ENCODE results near the gene SLIT1.

The SLIT1 gene

DNA sequence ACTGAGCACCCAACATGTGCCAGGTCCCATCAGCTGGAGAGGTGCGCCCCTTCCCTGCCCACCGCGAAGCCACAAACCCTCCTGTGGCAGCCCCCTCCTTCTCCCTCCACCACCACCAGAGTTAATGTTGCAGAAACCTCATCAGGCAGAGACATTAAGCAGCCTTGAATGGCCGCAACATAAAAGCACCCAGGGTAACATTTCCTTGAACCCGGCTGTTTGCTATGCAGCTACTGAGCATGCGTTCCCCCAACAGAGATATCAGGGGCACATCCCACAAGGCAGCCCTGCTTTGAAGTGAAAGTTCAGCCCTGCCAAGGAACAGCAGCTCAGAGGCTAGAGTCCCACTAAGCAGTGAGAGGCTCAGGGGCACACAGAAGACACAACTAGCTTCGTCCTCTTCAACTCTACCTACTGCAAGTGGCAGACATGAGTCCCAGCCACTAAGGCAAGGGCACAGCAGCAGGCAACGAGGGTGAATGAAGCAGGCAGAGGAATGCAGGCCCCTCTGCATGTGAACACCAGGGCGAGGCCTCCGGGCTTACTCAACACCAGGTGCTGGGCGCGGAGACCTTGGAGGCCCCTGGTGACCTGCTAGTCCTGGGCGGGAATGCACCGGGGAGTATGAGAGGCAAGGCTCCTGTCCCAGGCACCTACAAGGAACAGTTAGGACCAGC lies 107.4 kb downstream of the SLIT1 start:
- no peak for DNase-seq (ENCODE audit: low read depth)
- no peak overlapping the region for H3K4me3 ChIP-seq (ENCODE audit: low read depth, low read length)
- TF ChIP-seq, protein P1, sequence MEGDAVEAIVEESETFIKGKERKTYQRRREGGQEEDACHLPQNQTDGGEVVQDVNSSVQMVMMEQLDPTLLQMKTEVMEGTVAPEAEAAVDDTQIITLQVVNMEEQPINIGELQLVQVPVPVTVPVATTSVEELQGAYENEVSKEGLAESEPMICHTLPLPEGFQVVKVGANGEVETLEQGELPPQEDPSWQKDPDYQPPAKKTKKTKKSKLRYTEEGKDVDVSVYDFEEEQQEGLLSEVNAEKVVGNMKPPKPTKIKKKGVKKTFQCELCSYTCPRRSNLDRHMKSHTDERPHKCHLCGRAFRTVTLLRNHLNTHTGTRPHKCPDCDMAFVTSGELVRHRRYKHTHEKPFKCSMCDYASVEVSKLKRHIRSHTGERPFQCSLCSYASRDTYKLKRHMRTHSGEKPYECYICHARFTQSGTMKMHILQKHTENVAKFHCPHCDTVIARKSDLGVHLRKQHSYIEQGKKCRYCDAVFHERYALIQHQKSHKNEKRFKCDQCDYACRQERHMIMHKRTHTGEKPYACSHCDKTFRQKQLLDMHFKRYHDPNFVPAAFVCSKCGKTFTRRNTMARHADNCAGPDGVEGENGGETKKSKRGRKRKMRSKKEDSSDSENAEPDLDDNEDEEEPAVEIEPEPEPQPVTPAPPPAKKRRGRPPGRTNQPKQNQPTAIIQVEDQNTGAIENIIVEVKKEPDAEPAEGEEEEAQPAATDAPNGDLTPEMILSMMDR (IDR thresholded peaks at IDR 0.05; ENCODE audit: insufficient read depth, low read depth, low read length, missing control alignments), result no peak

DNA sequence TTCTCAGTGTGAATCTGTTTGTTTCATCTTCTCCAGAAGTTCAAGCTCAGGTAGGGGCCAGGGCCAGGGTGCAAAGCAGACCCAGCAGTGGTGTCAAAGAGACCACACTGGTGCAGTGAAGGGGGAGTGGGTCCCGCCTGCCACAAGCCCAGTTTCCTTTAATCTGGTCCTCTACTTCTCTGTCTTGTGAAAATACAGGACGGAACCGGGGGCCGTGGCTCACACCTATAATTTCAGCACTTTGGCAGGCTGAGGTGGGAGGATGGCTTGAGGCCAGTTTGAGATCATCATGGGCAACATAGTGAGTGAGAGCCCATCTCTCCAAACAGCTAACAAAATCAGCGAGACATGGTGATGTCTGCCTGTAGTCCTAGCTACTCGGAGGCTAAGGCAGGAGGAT lies 109.0 kb downstream of the SLIT1 start:
- no peak for DNase-seq (ENCODE audit: low read depth)
- no peak overlapping the region for H3K4me3 ChIP-seq (ENCODE audit: low read depth, low read length)
- TF ChIP-seq, protein P1 (IDR thresholded peaks at IDR 0.05; ENCODE audit: insufficient read depth, low read depth, low read length, missing control alignments), result no peak

DNA sequence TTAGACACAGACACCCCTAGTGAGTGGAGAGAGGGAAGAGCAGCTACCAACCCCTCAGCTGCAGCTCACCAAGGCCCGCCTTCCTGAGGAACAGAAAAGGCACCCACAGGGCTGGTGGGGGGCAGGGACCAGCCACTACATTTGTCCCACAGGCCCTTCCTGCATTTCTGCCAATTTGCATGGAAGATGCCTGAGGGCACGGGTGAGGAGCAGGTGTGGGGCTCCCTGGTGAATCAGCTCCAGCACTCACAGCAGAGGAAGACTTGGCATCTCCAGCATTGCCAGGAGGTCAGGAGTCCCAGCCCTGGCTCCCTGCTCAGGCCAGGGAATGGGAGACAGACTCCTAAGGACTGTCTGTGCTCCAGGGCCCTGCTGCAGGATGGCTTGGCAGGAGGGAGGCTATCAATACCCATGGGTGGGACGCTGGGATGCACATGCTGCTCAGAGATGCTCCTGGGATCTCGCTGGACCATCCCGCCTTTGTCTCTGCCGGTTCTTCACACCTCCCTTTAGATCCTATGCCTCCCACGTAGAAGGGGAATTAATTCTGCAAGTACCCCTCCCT lies 109.7 kb downstream of the SLIT1 start:
- DNase-seq (ENCODE audit: low read depth), result no peak
- no peak overlapping the region for H3K4me3 ChIP-seq (ENCODE audit: low read depth, low read length)
- TF ChIP-seq, protein P1 (IDR thresholded peaks at IDR 0.05; ENCODE audit: insufficient read depth, low read depth, low read length, missing control alignments), result no peak

DNA sequence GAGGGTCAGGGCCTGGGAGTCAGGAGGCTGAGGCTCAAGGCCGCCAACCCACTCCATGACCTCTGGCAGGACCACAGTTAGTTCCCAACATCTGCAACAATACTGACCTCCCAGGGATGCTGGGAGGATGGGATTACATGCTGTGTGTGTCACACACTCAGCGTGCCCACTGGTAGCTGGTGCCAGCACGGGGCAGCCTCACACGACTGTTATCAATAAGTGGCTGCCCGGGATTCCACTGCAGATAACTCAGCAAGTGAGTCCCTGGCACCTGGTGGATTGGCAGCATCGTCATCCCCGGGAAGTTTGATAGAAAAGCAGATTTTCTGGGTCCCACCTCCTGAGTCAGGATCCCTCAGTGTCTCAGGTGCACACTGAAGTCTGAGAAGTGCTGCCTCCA lies 110.3 kb downstream of the SLIT1 start:
- H3K4me3 ChIP-seq (ENCODE audit: low read depth, low read length), result no peak overlapping the region
- DNase-seq (ENCODE audit: low read depth), result no peak
- TF ChIP-seq, protein P1 (IDR thresholded peaks at IDR 0.05; ENCODE audit: insufficient read depth, low read depth, low read length, missing control alignments), result no peak

DNA sequence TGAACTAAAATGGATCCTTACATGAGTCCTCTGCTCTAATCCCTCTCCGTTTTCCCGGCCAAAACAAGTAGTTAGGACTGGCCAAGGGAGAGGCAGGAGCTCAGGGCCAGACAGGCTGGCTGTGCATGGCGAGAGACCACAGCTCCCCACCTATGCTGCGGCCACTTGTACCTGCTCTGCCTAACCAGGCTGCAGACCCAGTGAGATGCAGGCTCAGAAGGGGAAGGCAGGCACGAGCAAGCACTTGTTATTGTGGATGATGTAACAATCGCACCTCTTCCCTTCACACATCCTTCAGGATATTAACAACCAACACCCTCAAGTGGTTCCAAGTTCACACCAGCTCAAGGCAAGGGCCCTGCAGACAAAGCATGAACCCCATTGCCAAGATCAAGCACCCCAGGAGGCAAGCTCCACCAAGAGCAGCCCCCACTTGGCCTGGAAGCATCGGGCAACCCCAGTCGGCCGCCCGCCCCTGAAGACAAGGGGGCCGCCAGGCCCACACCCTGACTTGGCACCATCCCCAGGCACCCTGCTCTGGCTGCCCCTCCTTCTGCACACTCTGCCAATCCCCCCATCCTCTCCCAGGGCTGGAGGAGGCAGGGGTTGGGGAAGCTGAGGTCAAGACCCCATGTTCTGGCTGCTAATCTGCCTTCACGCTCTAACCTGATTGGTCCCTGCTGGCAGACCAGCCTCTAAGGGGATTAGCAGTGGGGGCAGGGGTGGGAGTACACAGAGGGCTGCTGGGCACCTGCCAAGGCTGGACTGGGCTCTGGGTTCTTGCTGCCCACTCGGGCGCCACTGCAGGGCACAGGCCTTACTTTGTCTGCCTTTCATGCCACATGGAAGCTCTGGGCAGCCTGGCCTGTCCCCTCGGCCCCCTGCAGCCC lies 111.3 kb downstream of the SLIT1 start:
- TF ChIP-seq, protein P1 (IDR thresholded peaks at IDR 0.05; ENCODE audit: insufficient read depth, low read depth, low read length, missing control alignments), result no peak
- no peak overlapping the region for H3K4me3 ChIP-seq (ENCODE audit: low read depth, low read length)
- no peak for DNase-seq (ENCODE audit: low read depth)

DNA sequence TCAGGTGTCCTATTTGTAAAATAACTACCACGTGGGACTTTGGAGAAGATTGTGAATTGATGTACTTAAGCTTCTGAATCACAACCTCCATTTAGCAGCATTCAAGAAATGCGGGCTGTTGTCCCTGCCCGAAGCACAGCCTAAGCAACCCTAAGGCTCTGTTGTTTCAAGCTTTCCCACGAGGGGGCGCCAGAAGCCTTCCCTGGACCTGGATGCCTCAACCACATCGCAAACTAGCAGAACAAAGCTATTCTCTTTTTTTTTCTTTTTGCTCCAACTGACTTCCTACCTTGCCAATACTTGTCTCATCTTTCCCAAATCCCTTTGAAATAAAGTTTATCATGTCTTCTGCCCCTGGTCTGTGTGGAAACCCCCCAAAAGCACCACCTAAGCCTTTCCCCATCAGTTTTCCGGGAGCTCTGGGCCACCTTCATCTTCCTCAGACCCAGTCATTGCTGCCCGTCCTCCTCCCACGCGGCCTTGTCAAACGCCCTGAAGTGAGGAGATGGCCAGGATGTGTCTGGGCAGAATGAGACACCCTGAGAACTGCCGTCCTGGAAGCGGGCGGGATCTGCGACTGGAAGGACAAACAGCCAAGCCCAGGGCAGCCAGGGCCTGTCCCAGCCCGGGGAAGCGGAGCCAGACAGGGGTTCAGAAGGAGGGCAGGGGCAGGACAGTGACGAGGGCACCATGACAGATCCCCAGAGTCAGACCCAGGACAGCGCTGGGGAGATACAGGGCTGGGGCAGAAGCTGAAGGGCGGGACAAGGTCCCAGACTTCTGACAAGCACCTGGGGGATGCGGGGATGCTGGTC lies 112.7 kb downstream of the SLIT1 start:
- H3K4me3 ChIP-seq (ENCODE audit: low read depth, low read length), result no peak overlapping the region
- TF ChIP-seq, protein P1 (IDR thresholded peaks at IDR 0.05; ENCODE audit: insufficient read depth, low read depth, low read length, missing control alignments), result peak; percentile 95
- DNase-seq (ENCODE audit: low read depth), result peak; percentile 78

Measured in GM12865 (cell line).